ENCODE results near the gene ZNF124.
"Not testable (repeated sequence)": the region's sequence is repeated elsewhere in the genome, so short reads cannot be mapped to it uniquely, and the experiment has no call there.

The ZNF124 gene

DNA sequence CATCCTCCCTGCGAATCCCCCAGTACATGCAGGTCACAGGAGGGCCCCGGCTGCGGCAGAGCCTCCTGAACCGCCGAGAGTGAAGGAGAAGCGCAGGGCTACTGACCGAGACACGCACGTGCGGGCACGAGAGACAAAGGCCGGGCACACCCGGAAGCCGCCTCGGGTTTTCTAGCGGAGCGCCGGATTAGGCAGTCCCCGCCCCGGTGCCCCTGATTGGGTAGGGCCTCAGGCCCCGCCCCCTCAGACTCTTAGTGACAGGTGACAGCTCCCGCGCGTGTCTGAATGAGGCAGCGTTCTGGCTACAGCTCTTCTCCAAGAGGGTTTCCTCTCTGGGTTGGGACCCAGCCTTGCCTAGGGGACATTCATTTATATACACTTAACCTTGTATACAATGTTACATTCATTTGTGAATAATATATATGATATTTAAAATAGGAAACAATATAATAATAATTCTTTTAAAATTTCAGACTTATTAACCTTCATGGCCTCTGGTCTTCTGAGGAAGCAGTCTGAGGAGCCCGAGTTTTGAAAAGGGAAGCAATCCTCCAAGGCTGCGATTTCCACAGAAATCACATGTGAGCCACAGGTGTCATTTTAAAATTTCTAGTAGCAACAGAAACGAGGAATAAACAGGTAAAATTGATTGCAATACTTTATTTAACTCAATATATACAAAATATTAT is at the start of gene ZNF124:
Gene ZNF124 (minus strand): TSS at position 146 of the 689 bp plus-strand sequence. CDS start 143 bp downstream, at position 3.
- DNase-seq (ENCODE audit: low spot score) = not testable (repeated sequence)

DNA sequence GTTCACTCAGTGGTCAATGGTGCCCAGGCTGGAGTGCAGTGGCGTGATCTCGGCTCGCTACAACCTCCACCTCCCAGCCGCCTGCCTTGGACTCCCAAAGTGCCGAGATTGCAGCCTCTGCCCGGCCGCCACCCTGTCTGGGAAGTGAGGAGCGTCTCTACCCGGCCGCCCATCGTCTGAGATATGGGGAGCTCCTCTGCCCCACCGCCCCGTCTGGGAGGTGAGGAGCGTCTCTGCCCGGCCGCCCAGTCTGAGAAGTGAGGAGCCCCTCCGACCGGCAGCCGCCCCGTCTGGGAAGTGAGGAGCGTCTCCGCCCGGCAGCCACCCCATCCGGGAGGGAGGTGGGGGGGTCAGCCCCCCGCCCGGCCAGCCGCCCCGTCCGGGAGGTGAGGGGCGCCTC is 48.5 kb upstream of the ZNF124 start:
- not testable (repeated sequence) for DNase-seq (ENCODE audit: low spot score)

DNA sequence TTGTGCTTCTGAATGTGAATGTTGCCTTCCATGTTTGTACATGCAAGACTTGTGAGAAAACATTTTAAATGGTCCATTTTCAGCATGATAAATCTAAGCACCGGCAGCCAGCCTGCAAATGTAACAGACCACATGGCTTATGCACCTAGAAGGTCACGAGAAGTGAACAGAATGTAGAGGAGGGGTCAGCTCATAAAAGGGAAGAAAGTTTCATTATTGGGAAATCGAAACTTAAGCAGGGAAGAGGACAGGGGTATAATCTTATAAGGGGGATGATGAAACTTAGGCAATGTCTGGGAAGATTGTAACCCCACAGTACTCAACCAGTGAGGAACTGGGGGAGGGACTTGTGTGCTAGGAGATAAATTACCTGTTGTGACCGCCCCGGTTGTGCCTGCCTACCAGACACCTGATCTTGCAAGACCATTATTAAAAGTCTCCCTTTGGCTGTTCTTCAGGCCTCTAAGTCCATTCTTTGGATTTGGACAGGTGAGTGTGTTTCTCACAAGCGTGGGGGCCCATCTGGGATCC is 46.4 kb upstream of the ZNF124 start:
- TF ChIP-seq, protein P1, sequence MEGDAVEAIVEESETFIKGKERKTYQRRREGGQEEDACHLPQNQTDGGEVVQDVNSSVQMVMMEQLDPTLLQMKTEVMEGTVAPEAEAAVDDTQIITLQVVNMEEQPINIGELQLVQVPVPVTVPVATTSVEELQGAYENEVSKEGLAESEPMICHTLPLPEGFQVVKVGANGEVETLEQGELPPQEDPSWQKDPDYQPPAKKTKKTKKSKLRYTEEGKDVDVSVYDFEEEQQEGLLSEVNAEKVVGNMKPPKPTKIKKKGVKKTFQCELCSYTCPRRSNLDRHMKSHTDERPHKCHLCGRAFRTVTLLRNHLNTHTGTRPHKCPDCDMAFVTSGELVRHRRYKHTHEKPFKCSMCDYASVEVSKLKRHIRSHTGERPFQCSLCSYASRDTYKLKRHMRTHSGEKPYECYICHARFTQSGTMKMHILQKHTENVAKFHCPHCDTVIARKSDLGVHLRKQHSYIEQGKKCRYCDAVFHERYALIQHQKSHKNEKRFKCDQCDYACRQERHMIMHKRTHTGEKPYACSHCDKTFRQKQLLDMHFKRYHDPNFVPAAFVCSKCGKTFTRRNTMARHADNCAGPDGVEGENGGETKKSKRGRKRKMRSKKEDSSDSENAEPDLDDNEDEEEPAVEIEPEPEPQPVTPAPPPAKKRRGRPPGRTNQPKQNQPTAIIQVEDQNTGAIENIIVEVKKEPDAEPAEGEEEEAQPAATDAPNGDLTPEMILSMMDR (IDR thresholded peaks at IDR 0.05; ENCODE audit: extremely low read depth, missing control alignments) = no peak
- no peak for DNase-seq (ENCODE audit: low spot score)

DNA sequence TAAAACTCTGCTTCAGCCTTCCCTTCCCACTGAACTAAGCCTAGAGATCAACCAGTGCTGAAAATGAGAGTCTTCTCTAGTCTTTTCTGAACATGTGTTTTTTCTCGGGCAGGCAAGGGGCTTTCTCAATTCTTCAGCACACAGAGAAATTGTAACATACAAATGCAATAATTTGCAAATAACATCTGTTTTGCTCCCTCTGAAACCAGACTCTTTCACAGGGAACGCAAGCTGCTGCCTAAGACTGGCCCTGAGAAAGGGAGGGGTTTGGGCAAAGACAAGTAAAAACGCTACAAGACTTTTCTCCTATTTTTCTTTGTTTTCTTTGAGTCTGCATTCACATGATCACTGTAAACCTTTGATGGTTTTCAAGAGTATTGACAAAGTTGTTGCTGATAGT is 44.4 kb upstream of the ZNF124 start:
- no peak for DNase-seq (ENCODE audit: low spot score)
- TF ChIP-seq, protein P1 (IDR thresholded peaks at IDR 0.05; ENCODE audit: extremely low read depth, missing control alignments) = no peak

DNA sequence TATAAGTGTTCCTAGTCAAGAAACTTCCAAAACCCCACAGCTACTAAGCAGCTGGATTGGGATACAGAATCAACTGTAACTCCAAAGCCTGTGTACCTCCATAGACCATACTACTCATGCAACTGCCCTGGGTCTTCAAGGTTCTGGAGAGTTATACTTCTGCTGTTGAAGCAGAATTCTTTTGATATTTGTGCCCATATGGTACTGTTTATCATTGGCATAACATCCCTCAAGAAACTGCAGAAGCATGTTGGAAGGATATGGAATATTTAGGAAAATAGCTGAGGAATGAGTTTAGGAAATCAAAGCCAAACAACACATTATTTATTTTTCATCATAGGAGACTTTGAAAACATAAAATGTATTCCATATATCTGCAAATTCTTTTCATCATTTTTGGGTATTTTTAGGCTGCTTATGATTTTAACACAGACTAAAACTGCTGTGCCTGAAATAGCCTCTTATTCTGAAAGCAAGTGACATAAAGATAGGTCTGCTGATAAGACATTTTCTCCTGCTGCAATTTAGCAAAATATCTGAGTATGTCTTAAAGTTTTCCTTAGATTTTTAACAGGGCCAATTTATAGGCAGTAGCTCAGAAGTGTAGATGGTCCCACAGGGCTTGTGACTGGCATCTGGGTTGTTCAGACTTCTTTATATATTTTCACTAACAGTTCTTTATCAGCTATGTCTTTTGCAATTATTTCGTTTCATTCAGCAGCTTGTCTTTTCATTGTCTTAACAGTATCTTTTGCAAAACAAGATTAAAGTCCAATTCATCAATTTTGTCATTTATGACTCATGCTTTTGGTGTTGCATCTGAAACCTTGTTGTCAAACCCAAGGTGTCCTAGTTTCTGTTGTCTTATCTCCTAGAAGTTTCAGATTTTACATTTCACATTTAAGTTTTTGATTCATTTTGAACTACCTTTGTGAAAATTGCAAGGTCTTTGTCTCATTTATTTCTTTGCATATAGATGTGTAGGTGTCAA is 41.1 kb upstream of the ZNF124 start:
- TF ChIP-seq, protein P1 (IDR thresholded peaks at IDR 0.05; ENCODE audit: extremely low read depth, missing control alignments) = no peak
- no peak for DNase-seq (ENCODE audit: low spot score)

DNA sequence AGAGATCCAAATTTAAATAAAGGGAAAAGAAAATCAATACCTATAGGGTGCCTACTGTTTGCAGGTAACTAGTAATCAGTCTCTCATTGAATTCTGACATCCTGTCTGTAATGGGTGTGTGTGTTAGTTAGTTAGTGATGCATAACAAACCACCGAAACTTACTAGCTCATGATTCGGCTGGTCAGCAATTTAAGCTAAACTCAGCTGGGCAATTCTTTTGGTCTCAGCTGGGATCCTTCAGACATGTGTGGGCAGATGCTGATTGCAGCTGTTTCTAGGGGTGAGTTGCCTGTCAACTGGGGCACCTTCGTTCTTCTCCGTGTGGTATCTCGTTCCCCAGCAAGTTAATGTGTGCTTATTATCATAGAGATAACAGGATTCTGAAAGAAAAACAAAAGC is 40.2 kb upstream of the ZNF124 start:
- TF ChIP-seq, protein P1 (IDR thresholded peaks at IDR 0.05; ENCODE audit: extremely low read depth, missing control alignments) = no peak
- peak; percentile 78 for DNase-seq (ENCODE audit: low spot score)

DNA sequence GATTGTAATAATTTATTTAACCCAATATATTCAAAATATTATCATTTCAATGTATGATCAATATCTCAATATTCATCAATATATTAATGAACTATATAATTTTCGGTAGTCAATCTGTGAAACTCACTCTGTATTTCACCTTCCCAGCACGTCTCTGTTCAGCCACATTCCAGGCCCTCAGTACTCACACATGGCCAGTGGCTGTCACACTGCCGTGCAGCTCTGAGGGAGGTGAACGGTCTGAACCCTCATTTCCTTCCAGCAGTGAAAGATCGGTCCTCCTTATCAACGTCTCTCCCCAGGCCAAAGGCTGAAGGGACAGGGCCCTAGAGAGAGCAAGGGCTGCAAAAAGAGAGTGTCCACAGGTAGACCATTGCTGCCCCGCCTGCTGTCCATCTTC is 39.5 kb upstream of the ZNF124 start:
- DNase-seq (ENCODE audit: low spot score) = no peak
- TF ChIP-seq, protein P1 (IDR thresholded peaks at IDR 0.05; ENCODE audit: extremely low read depth, missing control alignments) = no peak
